ENCODE data around the gene CCNH. TPM values are rescaled to one million over a fixed set of nuclear protein-coding genes. Genes with fewer than 3 reads are reported as not detected.

CCNH gene
- total RNA-seq, 1 donor from 2014 or later, result 23.1 TPM

DNA sequence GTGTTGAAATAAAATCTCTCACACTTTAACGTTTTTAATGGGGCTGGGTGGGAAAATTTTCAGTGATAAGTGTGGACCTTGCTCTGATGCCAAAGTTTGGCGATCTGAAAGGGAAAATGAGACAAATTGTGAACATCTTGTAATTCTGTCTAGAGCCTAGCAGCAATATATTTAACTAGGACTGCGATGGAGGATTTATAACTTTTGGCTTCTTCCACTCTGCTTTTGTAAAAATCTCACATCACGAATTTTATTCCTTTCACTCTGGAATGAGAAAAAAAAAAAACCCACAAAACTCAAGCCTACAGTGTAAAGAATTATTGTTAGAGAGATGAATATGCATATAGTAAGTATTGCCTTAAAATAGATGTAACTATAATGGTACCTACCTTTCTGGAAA, 19.9 kb downstream of the CCNH start:
- Mint-ChIP-seq H3K4me1 (ENCODE audit: low read depth) (peaks cover 67% of the 10 kb centered on the region), H3K36me3 (ENCODE audit: low read depth) (peaks cover 30% of the 10 kb centered on the region), H3K4me3 (ENCODE audit: unreplicated experiment) (no peak overlapping the region), H3K27me3 (ENCODE audit: low read depth) (no peaks in the 10 kb centered on the region), H3K9me3 (ENCODE audit: low read depth) (no peaks in the 10 kb centered on the region), H3K27ac (ENCODE audit: unreplicated experiment) (peak overlapping the region; percentile 95)
- DNase-seq (ENCODE audit: low spot score), result no peak
- TF ChIP-seq, protein P1, sequence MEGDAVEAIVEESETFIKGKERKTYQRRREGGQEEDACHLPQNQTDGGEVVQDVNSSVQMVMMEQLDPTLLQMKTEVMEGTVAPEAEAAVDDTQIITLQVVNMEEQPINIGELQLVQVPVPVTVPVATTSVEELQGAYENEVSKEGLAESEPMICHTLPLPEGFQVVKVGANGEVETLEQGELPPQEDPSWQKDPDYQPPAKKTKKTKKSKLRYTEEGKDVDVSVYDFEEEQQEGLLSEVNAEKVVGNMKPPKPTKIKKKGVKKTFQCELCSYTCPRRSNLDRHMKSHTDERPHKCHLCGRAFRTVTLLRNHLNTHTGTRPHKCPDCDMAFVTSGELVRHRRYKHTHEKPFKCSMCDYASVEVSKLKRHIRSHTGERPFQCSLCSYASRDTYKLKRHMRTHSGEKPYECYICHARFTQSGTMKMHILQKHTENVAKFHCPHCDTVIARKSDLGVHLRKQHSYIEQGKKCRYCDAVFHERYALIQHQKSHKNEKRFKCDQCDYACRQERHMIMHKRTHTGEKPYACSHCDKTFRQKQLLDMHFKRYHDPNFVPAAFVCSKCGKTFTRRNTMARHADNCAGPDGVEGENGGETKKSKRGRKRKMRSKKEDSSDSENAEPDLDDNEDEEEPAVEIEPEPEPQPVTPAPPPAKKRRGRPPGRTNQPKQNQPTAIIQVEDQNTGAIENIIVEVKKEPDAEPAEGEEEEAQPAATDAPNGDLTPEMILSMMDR (IDR thresholded peaks at IDR 0.05), result no peak

DNA sequence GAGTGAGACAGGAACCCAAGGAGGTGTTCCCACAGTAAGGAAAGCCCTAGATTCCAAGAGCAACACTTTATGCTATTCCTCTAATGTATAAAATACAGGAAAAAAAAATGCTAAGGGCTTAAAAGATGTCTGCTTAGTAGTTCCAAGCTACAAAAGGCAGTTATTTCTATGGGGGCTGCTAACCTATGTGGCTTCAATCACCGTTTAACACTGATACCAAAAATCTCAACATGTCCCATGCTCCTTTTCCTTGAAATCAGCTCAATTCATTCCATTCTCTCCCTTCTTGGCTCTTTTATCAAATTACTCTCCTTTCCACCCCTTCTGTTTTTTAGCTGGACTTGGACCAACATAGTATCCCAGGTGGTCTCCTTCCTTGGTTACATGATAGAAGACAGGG, 20.6 kb downstream of the CCNH start:
- H3K4me1 Mint-ChIP-seq (ENCODE audit: low read depth), result peaks cover 68% of the 10 kb centered on the region
- H3K27ac Mint-ChIP-seq (ENCODE audit: unreplicated experiment), result peak overlapping the region; percentile 95
- TF ChIP-seq, protein P1 (IDR thresholded peaks at IDR 0.05), result no peak
- no peaks in the 10 kb centered on the region for H3K27me3 Mint-ChIP-seq (ENCODE audit: low read depth)
- H3K36me3 Mint-ChIP-seq (ENCODE audit: low read depth), result peaks cover 30% of the 10 kb centered on the region
- no peak for DNase-seq (ENCODE audit: low spot score)
- H3K4me3 Mint-ChIP-seq (ENCODE audit: unreplicated experiment), result no peak overlapping the region
- H3K9me3 Mint-ChIP-seq (ENCODE audit: low read depth), result no peaks in the 10 kb centered on the region

DNA sequence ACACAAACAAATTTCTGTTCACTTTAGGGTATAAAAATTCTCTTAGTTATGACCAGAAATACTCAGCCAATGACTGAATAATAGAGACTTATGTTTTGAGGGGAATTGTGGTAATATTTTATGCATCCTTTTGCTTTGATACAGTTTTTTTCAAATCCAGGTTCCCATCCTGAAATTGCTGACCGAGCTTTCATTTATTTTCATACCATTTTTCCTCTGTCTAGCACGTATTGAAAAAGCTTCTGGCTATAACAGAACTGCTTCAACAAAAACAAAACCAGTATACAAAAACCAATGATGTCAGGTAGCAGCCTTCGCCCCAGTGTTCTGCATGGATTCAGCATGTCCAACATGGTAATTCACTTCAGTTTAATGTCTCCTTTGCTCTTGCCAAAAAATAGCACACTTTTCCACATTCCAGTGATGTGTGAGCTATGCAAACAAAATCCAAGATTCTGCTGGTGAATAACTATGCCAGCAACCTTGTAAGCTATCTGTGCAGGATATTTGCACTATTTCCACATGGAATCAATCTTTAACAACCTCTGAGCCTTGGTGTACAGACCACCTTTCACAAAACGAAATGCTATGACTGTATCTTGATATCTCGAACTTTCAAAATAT, 22.0 kb downstream of the CCNH start:
- no peak for DNase-seq (ENCODE audit: low spot score)
- no peaks in the 10 kb centered on the region for H3K9me3 Mint-ChIP-seq (ENCODE audit: low read depth)
- peaks cover 32% of the 10 kb centered on the region for H3K36me3 Mint-ChIP-seq (ENCODE audit: low read depth)
- no peaks in the 10 kb centered on the region for H3K27me3 Mint-ChIP-seq (ENCODE audit: low read depth)
- TF ChIP-seq, protein P1 (IDR thresholded peaks at IDR 0.05), result no peak
- peaks cover 68% of the 10 kb centered on the region for H3K4me1 Mint-ChIP-seq (ENCODE audit: low read depth)
- peak overlapping the region; percentile 52 for H3K27ac Mint-ChIP-seq (ENCODE audit: unreplicated experiment)
- no peak overlapping the region for H3K4me3 Mint-ChIP-seq (ENCODE audit: unreplicated experiment)

DNA sequence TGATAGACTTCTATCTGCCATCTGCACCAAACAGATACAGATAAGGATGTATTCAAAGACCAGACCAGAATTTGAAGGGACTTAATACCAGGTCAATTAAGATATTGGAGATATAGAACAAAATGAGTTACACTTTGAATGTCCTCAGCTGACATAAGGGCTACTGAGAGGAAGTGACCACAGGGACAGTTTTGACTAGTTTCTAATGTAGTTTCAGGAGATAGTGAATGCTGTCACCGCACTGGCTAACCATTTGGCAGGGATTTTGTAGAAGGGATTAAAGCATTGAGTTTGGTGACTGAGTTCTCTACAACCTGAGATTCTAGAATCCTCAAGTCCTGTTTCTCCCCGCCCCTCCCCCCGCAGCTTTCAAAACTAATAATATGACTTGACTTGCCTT, 22.7 kb downstream of the CCNH start:
- H3K4me1 Mint-ChIP-seq (ENCODE audit: low read depth), result peaks cover 64% of the 10 kb centered on the region
- DNase-seq (ENCODE audit: low spot score), result no peak
- peak overlapping the region; percentile 52 for H3K27ac Mint-ChIP-seq (ENCODE audit: unreplicated experiment)
- H3K36me3 Mint-ChIP-seq (ENCODE audit: low read depth), result peaks cover 30% of the 10 kb centered on the region
- TF ChIP-seq, protein P1 (IDR thresholded peaks at IDR 0.05), result no peak
- H3K27me3 Mint-ChIP-seq (ENCODE audit: low read depth), result no peaks in the 10 kb centered on the region
- H3K9me3 Mint-ChIP-seq (ENCODE audit: low read depth), result no peaks in the 10 kb centered on the region
- no peak overlapping the region for H3K4me3 Mint-ChIP-seq (ENCODE audit: unreplicated experiment)

DNA sequence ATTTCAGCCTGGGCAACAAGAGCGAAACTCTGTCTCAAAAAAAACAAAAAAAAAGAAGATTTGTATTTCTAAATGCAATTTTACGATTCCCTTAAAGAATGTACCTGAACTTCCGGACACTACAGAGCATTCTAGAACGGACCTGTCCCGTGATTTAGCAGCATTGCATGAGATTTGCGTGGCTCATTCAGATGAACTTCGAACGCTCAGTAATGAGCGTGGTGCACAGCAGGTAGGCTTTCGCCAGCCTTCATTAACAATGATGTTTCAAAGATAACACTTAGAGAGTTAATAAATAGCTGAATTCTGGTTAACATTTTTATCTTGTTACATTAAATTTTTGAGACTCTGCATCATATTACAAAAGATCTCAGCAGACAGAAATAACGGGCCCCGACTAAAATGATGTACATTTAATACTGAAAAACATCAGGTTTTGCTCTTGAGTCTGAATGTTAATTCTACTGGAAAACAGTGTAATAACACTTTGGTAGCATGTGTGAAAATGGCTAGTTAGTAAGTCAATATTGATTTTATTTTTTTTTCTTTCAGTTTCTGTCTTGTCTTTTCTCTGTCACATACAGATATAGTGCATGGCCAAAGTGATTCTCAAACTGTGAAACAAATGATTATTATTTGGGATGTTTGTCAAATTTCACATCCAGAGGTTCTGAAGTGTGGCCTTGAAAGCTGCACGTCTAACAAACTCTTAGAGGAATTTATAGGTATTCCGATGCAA, 23.3 kb downstream of the CCNH start:
- no peaks in the 10 kb centered on the region for H3K9me3 Mint-ChIP-seq (ENCODE audit: low read depth)
- H3K4me1 Mint-ChIP-seq (ENCODE audit: low read depth), result peaks cover 58% of the 10 kb centered on the region
- H3K4me3 Mint-ChIP-seq (ENCODE audit: unreplicated experiment), result no peak overlapping the region
- no peaks in the 10 kb centered on the region for H3K27me3 Mint-ChIP-seq (ENCODE audit: low read depth)
- DNase-seq (ENCODE audit: low spot score), result no peak
- TF ChIP-seq, protein P1 (IDR thresholded peaks at IDR 0.05), result no peak
- H3K36me3 Mint-ChIP-seq (ENCODE audit: low read depth), result peaks cover 28% of the 10 kb centered on the region
- peak overlapping the region; percentile 52 for H3K27ac Mint-ChIP-seq (ENCODE audit: unreplicated experiment)

Measured in chondrocyte (in vitro differentiated cells).